ENCODE data around the gene TPGS1.

Gene TPGS1

GRCh38 chr19:525029-525428 is 17.7 kb downstream of the TPGS1 start:
- Histone ChIP-seq H3K36me3 (ENCODE audit: insufficient read depth, low read length) (no peaks in the 10 kb centered on the region), H3K27ac (ENCODE audit: low read depth, low read length) (no peak overlapping the region), H3K4me1 (ENCODE audit: control insufficient read depth, insufficient read depth, low read length, unreplicated experiment) (peaks cover 6% of the 10 kb centered on the region), H3K27me3 (ENCODE audit: insufficient read depth, low read length) (no peaks in the 10 kb centered on the region), H2AFZ (ENCODE audit: low read length, unreplicated experiment) (no peak overlapping the region), H3K4me3 (ENCODE audit: low read depth, low read length) (no peak overlapping the region), H3K79me2 (ENCODE audit: control insufficient read depth, insufficient read depth, low read length, unreplicated experiment) (no peaks in the 10 kb centered on the region)

GRCh38 chr19:525857-526419 is 18.6 kb downstream of the TPGS1 start:
- Histone ChIP-seq H3K4me1 (ENCODE audit: control insufficient read depth, insufficient read depth, low read length, unreplicated experiment) (peaks cover 6% of the 10 kb centered on the region), H3K4me3 (ENCODE audit: low read depth, low read length) (no peak overlapping the region)

GRCh38 chr19:530134-531008 is 23.1 kb downstream of the TPGS1 start:
- H3K36me3 ChIP-seq (ENCODE audit: insufficient read depth, low read length), result no peaks in the 10 kb centered on the region
- H2AFZ ChIP-seq (ENCODE audit: low read length, unreplicated experiment), result no peak overlapping the region
- no peak overlapping the region for H3K27ac ChIP-seq (ENCODE audit: low read depth, low read length)
- no peaks in the 10 kb centered on the region for H3K27me3 ChIP-seq (ENCODE audit: insufficient read depth, low read length)
- H3K79me2 ChIP-seq (ENCODE audit: control insufficient read depth, insufficient read depth, low read length, unreplicated experiment), result peaks cover 33% of the 10 kb centered on the region
- H3K4me1 ChIP-seq (ENCODE audit: control insufficient read depth, insufficient read depth, low read length, unreplicated experiment), result peaks cover 8% of the 10 kb centered on the region
- peak overlapping the region; percentile 92 for H3K4me3 ChIP-seq (ENCODE audit: low read depth, low read length)

More at GRCh38 chr19:525857-526419, 18.6 kb downstream of the TPGS1 start:
- Histone ChIP-seq H3K36me3 (ENCODE audit: insufficient read depth, low read length) (no peaks in the 10 kb centered on the region), H2AFZ (ENCODE audit: low read length, unreplicated experiment) (no peak overlapping the region), H3K27ac (ENCODE audit: low read depth, low read length) (no peak overlapping the region), H3K27me3 (ENCODE audit: insufficient read depth, low read length) (no peaks in the 10 kb centered on the region), H3K79me2 (ENCODE audit: control insufficient read depth, insufficient read depth, low read length, unreplicated experiment) (no peaks in the 10 kb centered on the region)

GRCh38 chr19:531009-531752 is 23.9 kb downstream of the TPGS1 start:
- Histone ChIP-seq H3K36me3 (ENCODE audit: insufficient read depth, low read length) (no peaks in the 10 kb centered on the region), H3K4me3 (ENCODE audit: low read depth, low read length) (peak overlapping the region; percentile 92), H3K79me2 (ENCODE audit: control insufficient read depth, insufficient read depth, low read length, unreplicated experiment) (peaks cover 35% of the 10 kb centered on the region), H3K4me1 (ENCODE audit: control insufficient read depth, insufficient read depth, low read length, unreplicated experiment) (peaks cover 8% of the 10 kb centered on the region), H3K27ac (ENCODE audit: low read depth, low read length) (peak overlapping the region; percentile 67), H2AFZ (ENCODE audit: low read length, unreplicated experiment) (peak overlapping the region; percentile 85), H3K27me3 (ENCODE audit: insufficient read depth, low read length) (no peaks in the 10 kb centered on the region)

GRCh38 chr19:531753-532560 is 24.7 kb downstream of the TPGS1 start, which contains the start of gene CDC34:
Gene CDC34 (plus strand): TSS chr19:531760. CDS start chr19:531932, 172 bp downstream.
- Histone ChIP-seq H3K4me3 (ENCODE audit: low read depth, low read length) (peak within 1 kb of the TSS; percentile 93), H3K4me1 (ENCODE audit: control insufficient read depth, insufficient read depth, low read length, unreplicated experiment) (peaks cover 8% of the 10 kb centered on the region), H2AFZ (ENCODE audit: low read length, unreplicated experiment) (peak within 1 kb of the TSS; percentile 85), H3K27ac (ENCODE audit: low read depth, low read length) (peak within 1 kb of the TSS; percentile 76), H3K36me3 (ENCODE audit: insufficient read depth, low read length) (no peaks in the 10 kb centered on the region), H3K79me2 (ENCODE audit: control insufficient read depth, insufficient read depth, low read length, unreplicated experiment) (peaks cover 35% of the 10 kb centered on the region), H3K27me3 (ENCODE audit: insufficient read depth, low read length) (no peaks in the 10 kb centered on the region)

- Histone ChIP-seq H3K27ac (ENCODE audit: low read depth, low read length) (peak overlapping the region; percentile 76), H3K36me3 (ENCODE audit: insufficient read depth, low read length) (no peaks in the 10 kb centered on the region), H2AFZ (ENCODE audit: low read length, unreplicated experiment) (no peak overlapping the region), H3K4me3 (ENCODE audit: low read depth, low read length) (peak overlapping the region; percentile 93), H3K27me3 (ENCODE audit: insufficient read depth, low read length) (no peaks in the 10 kb centered on the region), H3K79me2 (ENCODE audit: control insufficient read depth, insufficient read depth, low read length, unreplicated experiment) (peaks cover 35% of the 10 kb centered on the region), H3K4me1 (ENCODE audit: control insufficient read depth, insufficient read depth, low read length, unreplicated experiment) (peaks cover 8% of the 10 kb centered on the region)
These were observed 25.5 kb downstream of the TPGS1 start for GRCh38 chr19:532561-533363.

GRCh38 chr19:533364-534058 is 26.2 kb downstream of the TPGS1 start:
- Histone ChIP-seq H2AFZ (ENCODE audit: low read length, unreplicated experiment) (no peak overlapping the region), H3K4me1 (ENCODE audit: control insufficient read depth, insufficient read depth, low read length, unreplicated experiment) (peaks cover 8% of the 10 kb centered on the region), H3K79me2 (ENCODE audit: control insufficient read depth, insufficient read depth, low read length, unreplicated experiment) (peaks cover 35% of the 10 kb centered on the region), H3K4me3 (ENCODE audit: low read depth, low read length) (peak overlapping the region; percentile 93), H3K27me3 (ENCODE audit: insufficient read depth, low read length) (no peaks in the 10 kb centered on the region), H3K27ac (ENCODE audit: low read depth, low read length) (peak overlapping the region; percentile 76), H3K36me3 (ENCODE audit: insufficient read depth, low read length) (no peaks in the 10 kb centered on the region)

GRCh38 chr19:534088-534487 is 26.8 kb downstream of the TPGS1 start:
- H3K36me3 ChIP-seq (ENCODE audit: insufficient read depth, low read length), result no peaks in the 10 kb centered on the region
- H3K4me3 ChIP-seq (ENCODE audit: low read depth, low read length), result peak overlapping the region; percentile 93
- H2AFZ ChIP-seq (ENCODE audit: low read length, unreplicated experiment), result no peak overlapping the region
- H3K4me1 ChIP-seq (ENCODE audit: control insufficient read depth, insufficient read depth, low read length, unreplicated experiment), result peaks cover 8% of the 10 kb centered on the region
- H3K79me2 ChIP-seq (ENCODE audit: control insufficient read depth, insufficient read depth, low read length, unreplicated experiment), result peaks cover 35% of the 10 kb centered on the region
- no peaks in the 10 kb centered on the region for H3K27me3 ChIP-seq (ENCODE audit: insufficient read depth, low read length)
- no peak overlapping the region for H3K27ac ChIP-seq (ENCODE audit: low read depth, low read length)
